Measurements from ENCODE around the gene EFNA5.

EFNA5 gene

DNA sequence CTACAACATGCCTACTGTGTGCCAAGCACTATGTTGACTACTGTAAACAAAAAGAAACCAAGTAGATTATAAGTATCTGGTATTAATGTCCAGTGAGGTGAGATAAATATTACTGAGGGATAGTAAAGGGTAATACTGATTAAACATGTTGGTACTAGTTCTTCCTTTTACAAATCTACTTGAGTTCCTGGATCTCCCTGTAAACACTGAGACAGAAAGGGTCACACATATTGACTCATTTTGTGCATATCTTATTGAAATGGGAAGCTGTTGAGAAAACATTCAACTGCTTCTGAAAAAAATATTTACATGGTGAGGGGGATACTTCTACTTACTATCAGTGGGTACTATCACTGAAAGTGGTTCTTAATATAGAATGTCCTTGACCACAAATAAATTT, 24.3 kb downstream of the EFNA5 start:
- DNase-seq (ENCODE audit: extremely low read depth in 1 of 2, low read depth in 1 of 2): no peak

GRCh38 chr5:107640568-107640967, 30.2 kb downstream of the EFNA5 start:
- no peak for DNase-seq (ENCODE audit: extremely low read depth in 1 of 2, low read depth in 1 of 2)

DNA sequence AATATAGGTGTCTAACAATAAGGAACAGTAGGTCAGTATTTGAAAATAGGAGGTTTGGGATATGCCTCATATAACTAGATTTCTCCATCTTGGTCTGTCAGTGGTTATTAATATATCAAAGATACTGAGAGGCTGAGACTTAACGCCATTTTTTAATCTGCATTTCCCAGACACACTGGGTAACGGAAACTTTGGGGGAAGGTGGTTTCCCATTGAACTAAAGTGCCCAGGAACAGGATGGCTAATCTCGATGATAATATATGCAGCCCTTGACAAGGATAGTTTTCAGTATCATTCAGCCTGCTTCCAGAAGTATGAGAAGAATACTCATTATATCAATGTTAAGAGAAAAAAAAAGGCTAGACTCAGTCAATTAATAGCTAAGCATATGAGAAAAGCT, 30.7 kb downstream of the EFNA5 start:
- DNase-seq (ENCODE audit: extremely low read depth in 1 of 2, low read depth in 1 of 2): no peak

DNA sequence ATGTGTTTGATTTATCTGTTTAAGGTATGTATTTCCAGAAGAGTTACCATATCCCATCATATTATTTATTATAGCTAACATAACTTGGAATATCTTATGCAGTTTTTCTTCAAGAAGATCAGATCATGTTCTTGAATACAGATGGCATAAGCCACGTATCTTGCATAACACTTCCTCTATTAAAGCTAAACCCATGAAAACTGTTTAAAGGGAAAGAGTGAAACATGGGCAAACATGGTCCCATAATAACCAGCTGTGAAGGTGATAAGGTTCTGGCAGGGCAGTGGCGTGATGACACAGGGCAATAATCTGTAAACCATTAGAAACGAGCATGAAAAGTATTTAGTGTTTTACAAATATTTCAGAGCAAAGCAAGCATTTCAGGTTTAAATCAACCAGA, 34.2 kb downstream of the EFNA5 start:
- no peak for DNase-seq (ENCODE audit: extremely low read depth in 1 of 2, low read depth in 1 of 2)

DNA sequence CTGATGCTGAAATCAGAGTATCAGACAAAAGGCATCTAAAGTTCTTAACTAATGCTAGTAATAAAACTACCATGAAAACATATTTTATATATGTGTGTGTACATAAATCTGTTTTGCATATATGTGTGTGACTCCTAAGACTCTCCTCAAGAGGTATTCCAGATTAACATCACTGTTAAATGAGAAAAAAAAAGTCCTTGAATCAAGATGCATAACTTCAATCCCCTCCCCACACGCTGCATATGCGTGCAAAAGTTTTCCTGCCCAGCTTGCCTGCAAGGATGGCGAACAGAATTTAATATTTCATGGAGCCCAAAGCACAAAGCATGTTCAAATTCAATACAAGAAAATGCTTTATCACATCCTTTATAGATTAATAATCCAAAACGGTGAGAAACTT, 34.7 kb downstream of the EFNA5 start:
- no peak for DNase-seq (ENCODE audit: extremely low read depth in 1 of 2, low read depth in 1 of 2)

DNA sequence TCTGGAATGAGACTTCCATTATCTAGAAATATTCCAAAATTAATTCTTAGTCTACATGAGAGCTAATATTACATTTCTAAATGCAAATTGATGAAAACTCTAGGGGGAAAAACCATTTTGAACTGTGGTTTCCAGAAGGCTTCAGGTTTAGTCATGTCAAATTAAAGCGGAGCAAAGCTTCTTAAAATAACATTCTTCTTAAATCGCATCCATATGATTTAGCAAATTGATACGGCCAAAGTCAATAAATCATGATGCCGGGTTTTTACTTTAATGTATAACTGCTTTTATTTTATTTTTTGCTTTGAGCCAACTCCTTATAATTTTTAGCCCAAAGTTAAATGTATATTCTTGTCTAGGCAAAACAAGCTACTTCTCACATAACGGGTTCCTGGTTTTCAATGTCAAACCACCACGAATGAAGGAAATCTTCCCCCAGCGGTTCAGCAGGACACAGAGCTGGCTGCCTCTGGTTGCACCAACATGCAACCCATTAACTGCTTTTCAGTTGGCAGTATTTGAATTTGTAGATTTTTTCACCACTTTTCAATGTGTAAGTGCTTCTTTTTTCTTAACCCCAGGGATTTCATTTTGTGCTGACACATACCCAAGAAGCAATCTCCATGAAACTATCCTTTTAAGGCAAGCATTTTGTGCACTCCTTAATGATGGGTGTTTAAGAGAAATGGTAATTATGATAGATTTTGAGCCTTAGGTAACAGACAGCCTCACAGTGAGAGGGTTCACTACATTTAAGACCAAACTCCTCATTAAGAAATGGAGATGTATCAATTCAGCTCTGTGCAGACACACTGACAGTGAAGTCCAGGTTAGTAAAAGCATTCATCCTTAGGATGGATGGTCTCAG, 35.5 kb downstream of the EFNA5 start:
- DNase-seq (ENCODE audit: extremely low read depth in 1 of 2, low read depth in 1 of 2): no peak

GRCh38 chr5:107633171-107633901, 37.4 kb downstream of the EFNA5 start:
- no peak for DNase-seq (ENCODE audit: extremely low read depth in 1 of 2, low read depth in 1 of 2)

- DNase-seq (ENCODE audit: extremely low read depth in 1 of 2, low read depth in 1 of 2): no peak
These were observed 38.9 kb downstream of the EFNA5 start for GRCh38 chr5:107631805-107632362.

DNA sequence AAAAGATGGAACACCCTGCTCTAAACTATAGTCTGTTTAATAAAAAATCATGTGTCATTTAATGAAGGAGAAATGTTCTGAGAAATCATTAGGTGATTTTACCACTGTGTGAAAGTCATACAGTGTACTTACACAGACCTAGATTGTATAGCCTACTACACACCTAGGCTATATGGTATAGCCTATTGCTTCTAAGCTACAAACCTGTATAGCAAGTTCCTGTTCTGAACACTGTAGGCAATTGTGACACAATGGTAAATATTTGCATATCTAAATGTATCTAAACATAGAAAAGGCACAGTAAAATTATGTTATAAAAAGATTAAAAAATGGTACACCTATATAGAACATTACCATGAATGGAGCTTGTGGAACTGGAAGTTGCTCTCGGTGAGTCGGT, 40.6 kb downstream of the EFNA5 start:
- no peak for DNase-seq (ENCODE audit: extremely low read depth in 1 of 2, low read depth in 1 of 2)

- DNase-seq (ENCODE audit: extremely low read depth in 1 of 2, low read depth in 1 of 2): no peak
These were observed 46.5 kb downstream of the EFNA5 start for GRCh38 chr5:107624235-107624634.

DNA sequence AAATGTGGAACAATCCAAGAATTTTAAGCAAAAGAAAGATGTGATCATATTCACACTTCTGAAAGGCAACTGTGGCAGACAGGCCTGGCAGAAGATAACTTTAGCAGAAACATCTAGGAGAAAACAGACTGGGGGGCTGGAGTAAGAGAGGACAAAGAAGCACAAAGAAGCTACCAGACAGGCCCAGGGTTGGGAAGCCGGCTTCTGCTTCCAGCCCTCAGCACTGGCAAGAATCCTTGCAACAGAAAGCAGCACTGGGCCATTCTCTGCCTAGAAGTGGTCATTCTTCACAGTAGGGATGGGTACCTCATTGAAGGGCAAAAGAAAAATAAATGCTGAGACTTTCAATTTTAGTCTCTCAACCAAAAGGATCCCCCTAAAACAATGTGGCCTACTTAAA, 49.6 kb downstream of the EFNA5 start:
- no peak for DNase-seq (ENCODE audit: extremely low read depth in 1 of 2, low read depth in 1 of 2)

DNA sequence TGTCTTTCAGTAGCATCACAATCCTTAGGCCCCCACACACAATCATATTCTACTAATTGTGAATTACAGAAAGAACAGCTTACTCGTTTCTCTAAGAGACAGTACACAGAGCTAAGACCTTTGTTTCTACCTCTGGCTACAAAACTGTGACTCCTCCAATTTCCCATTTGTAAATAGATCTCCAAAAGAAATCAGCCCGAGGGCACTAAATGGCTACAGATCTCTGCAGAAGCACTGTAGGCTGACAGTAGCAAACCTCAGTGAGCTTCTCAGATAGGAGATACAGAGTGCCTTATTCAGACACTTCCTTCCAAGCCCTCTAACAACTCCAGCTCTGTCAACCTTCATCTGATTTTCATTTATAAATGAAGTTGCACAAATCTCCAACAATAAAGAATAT, 51.0 kb downstream of the EFNA5 start:
- DNase-seq (ENCODE audit: extremely low read depth in 1 of 2, low read depth in 1 of 2): no peak

- DNase-seq (ENCODE audit: extremely low read depth in 1 of 2, low read depth in 1 of 2): no peak
These were observed 52.5 kb downstream of the EFNA5 start for GRCh38 chr5:107618242-107618641.

DNA sequence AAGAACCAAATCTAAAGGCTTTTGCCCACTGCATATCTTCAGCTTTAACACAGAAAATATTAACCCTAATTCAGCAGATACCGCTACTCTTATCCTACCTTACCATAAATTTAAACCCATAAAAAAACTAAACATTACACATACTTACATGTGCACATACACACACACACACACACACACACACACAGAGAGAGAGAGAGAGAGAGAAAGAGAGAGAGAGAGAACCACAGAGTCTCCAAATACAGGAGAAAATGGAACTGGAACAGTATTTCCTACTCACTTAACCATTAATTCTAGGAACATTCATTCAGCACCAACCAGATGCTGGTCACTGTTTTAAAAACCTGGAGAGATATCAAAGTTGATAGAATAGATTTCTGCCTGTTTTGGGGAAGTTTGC, 53.7 kb downstream of the EFNA5 start:
- DNase-seq (ENCODE audit: extremely low read depth in 1 of 2, low read depth in 1 of 2): no peak

- no peak for DNase-seq (ENCODE audit: extremely low read depth in 1 of 2, low read depth in 1 of 2)
These were observed 54.5 kb downstream of the EFNA5 start for GRCh38 chr5:107616213-107616612.

DNA sequence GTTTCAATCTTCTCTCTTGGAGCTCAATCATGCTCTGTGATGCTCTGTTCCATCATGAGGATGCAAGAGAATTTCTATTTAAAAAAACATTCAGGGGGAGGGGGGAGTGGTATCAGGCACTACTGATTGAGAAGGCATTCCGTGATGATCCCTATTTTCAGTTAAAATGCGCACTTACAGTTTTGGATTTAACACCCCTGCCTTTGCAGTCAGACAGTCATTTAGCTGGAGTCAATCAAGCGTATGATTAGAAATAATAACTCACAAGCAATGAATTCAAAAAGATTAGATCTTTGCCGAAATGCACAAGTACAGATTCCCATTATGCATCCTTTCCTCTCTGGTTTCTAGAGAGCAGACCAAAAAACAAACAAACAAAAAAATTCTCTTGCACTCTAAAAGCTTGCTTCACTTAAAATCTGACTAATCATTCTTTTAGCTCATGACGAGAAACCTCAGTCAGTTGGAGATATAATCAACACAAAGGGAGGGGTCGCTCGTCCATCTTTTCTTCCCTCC, 55.4 kb downstream of the EFNA5 start:
- DNase-seq (ENCODE audit: extremely low read depth in 1 of 2, low read depth in 1 of 2): no peak

GRCh38 chr5:107612541-107612940, 58.2 kb downstream of the EFNA5 start:
- no peak for DNase-seq (ENCODE audit: extremely low read depth in 1 of 2, low read depth in 1 of 2)

GRCh38 chr5:107610798-107611197, 59.9 kb downstream of the EFNA5 start:
- DNase-seq (ENCODE audit: extremely low read depth in 1 of 2, low read depth in 1 of 2): no peak

- no peak for DNase-seq (ENCODE audit: extremely low read depth in 1 of 2, low read depth in 1 of 2)
These were observed 62.9 kb downstream of the EFNA5 start for GRCh38 chr5:107607671-107608345.

DNA sequence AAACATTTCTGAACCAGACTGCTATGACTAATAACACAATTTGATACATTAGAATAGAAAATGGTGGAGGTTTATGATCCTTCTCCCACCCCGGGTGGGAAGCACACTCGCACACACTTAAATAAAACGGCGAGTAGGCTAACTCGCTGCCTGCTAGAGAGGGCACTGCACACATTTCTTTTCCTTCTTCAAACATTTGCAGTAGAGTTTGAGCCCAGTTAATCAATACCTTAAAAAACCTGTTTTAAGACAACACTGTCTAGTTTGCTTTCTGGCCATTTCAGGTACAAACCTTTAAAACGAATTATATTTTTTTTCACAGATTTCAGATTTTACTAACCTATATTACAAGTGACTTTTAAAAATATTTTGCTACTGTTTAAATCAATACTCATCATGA, 63.5 kb downstream of the EFNA5 start:
- DNase-seq (ENCODE audit: extremely low read depth in 1 of 2, low read depth in 1 of 2): no peak

GRCh38 chr5:107605596-107606125, 65.1 kb downstream of the EFNA5 start:
- no peak for DNase-seq (ENCODE audit: extremely low read depth in 1 of 2, low read depth in 1 of 2)
